ENCODE measurements around the gene PLXNA4. TPM values are rescaled to one million over a fixed set of nuclear protein-coding genes. Genes with fewer than 3 reads are reported as not detected.

PLXNA4 gene
- total RNA-seq, 1 experiment from 2014 or later: 0.11 TPM

DNA sequence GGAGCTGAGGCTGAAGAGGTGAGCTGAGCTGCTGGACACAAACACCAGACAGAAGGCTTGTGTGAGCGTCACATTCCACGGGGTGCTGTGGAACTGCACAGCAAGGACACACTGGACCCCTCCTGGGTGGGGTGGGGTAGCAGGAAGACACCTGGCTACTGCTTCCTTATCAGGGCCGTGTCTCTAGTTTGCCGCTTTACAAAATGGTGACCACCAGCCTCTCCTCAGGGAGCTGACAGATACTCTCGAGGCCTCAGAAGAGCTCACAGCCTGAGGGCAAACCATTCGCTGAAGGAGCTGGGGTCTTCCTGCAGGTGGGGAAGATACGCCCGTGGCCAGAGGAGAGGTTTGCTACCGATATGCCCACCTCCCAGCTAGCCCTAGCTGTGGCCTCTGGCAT is 461.9 kb downstream of the PLXNA4 start:
- Histone ChIP-seq H3K4me3 (ENCODE audit: low read depth, low read length, poor library complexity, severe bottlenecking) (no peak overlapping the region), H3K27ac (ENCODE audit: low read depth, low read length, poor library complexity, severe bottlenecking) (no peak overlapping the region), H3K36me3 (ENCODE audit: insufficient read depth, low read length, poor library complexity, severe bottlenecking) (no peaks in the 10 kb centered on the region), H3K9me3 (ENCODE audit: low read depth, low read length, poor library complexity, severe bottlenecking) (no peaks in the 10 kb centered on the region), H3K27me3 (replicated peaks; ENCODE audit: insufficient read depth, low read depth, low read length, poor library complexity) (no peaks in the 10 kb centered on the region), H3K4me1 (ENCODE audit: insufficient read depth, low read length, poor library complexity, severe bottlenecking) (no peaks in the 10 kb centered on the region)
- POLR2A ChIA-PET (ENCODE audit: low non-redundant PET): interaction anchor here (0.7 kb wide), 1 partner anchor 270 kb away, joined by 3 read pairs; no protein-coding TSS in a partner anchor
- TF ChIP-seq CTCF (conservative IDR thresholded peaks at IDR 0.05; ENCODE audit: low read depth, low read length) (no peak), EZH2 (IDR thresholded peaks at IDR 0.05; ENCODE audit: borderline replicate concordance, low read depth, low read length, poor library complexity, severe bottlenecking) (no peak)
- DNase-seq (ENCODE audit: low spot score): no peak
- intact Hi-C loops (cut with micrococcal nuclease; ENCODE audit: unreplicated experiment): no loop called here
- BruUV-seq (replicated peaks): no TSS peak
- CTCF ChIA-PET: no interaction called here

DNA sequence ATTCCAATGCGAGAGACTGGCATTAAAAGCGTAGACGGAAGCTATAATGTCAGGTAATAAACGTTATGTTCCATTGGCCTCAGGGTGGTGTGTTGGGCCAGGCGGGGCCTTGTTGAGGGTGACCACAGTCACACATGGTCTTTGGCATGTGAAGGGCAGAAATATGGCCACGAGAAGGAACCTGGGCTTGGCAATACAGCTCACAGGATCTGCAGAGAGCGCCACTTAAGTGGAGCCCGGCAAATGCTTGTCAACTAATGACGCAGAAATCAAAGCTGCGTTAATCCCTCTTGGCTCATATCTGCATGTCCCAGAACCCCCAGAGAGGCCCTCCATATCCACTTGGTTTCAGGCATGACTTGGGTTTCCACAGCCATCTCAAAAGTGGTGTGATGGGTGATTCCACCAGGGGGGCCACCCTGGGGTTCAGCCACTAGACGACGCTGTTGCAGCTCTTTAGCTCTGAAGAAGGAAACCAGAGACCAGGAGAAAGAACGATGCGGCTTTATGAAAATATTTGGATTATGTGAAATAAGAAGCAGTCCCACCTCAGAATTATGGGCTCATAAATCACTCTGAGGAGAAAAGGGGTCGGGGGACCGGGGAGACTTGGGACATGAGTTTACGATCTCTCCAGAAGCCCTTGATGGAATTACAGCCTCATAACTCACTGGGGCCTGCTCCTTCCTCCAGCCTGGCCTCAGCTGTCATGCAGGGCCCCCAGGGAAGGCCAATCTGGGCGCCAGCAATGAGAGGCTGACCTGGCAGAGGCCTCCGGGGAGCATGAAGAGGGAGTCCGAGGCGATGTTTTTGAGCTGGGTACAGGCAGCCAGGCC is 462.5 kb downstream of the PLXNA4 start:
- TF ChIP-seq EZH2 (IDR thresholded peaks at IDR 0.05; ENCODE audit: borderline replicate concordance, low read depth, low read length, poor library complexity, severe bottlenecking) (no peak), CTCF (conservative IDR thresholded peaks at IDR 0.05; ENCODE audit: low read depth, low read length) (no peak)
- H3K9me3 ChIP-seq (ENCODE audit: low read depth, low read length, poor library complexity, severe bottlenecking): no peaks in the 10 kb centered on the region
- no peaks in the 10 kb centered on the region for H3K27me3 ChIP-seq (replicated peaks; ENCODE audit: insufficient read depth, low read depth, low read length, poor library complexity)
- intact Hi-C loops (cut with micrococcal nuclease; ENCODE audit: unreplicated experiment): no loop called here
- no peak overlapping the region for H3K4me3 ChIP-seq (ENCODE audit: low read depth, low read length, poor library complexity, severe bottlenecking)
- CTCF ChIA-PET: no interaction called here
- BruUV-seq (replicated peaks): no TSS peak
- no peaks in the 10 kb centered on the region for H3K36me3 ChIP-seq (ENCODE audit: insufficient read depth, low read length, poor library complexity, severe bottlenecking)
- POLR2A ChIA-PET (ENCODE audit: low non-redundant PET): no interaction called here
- DNase-seq (ENCODE audit: low spot score): no peak
- H3K27ac ChIP-seq (ENCODE audit: low read depth, low read length, poor library complexity, severe bottlenecking): no peak overlapping the region
- H3K4me1 ChIP-seq (ENCODE audit: insufficient read depth, low read length, poor library complexity, severe bottlenecking): no peaks in the 10 kb centered on the region

DNA sequence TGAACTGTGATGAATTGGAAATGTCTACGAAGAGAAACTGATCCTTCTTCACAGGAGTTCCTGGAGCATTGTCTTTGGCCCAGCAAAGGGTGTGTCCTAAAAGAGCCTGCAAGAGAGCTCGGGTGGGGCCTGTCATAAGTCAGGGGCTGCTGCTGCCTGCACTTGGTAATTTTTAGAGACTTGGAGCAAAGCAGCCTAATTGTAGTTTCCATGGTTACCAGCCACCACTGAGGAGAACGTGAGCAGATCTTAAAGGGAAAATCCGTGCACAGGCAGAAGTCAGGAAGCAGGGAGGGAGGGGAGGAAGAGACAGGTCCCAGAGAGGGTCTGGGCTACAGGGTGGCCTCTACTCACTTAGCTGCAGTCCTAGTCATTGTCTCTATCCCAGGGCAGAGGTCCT is 463.6 kb downstream of the PLXNA4 start:
- Histone ChIP-seq H3K4me1 (ENCODE audit: insufficient read depth, low read length, poor library complexity, severe bottlenecking) (no peaks in the 10 kb centered on the region), H3K27ac (ENCODE audit: low read depth, low read length, poor library complexity, severe bottlenecking) (no peak overlapping the region), H3K27me3 (replicated peaks; ENCODE audit: insufficient read depth, low read depth, low read length, poor library complexity) (no peaks in the 10 kb centered on the region), H3K9me3 (ENCODE audit: low read depth, low read length, poor library complexity, severe bottlenecking) (no peaks in the 10 kb centered on the region), H3K36me3 (ENCODE audit: insufficient read depth, low read length, poor library complexity, severe bottlenecking) (no peaks in the 10 kb centered on the region), H3K4me3 (ENCODE audit: low read depth, low read length, poor library complexity, severe bottlenecking) (no peak overlapping the region)
- BruUV-seq (replicated peaks): no TSS peak
- intact Hi-C loops (cut with micrococcal nuclease; ENCODE audit: unreplicated experiment): no loop called here
- ChIA-PET POLR2A (ENCODE audit: low non-redundant PET) (no interaction called here), CTCF (no interaction called here)
- DNase-seq (ENCODE audit: low spot score): peak; percentile 18
- no peak for TF ChIP-seq EZH2 (IDR thresholded peaks at IDR 0.05; ENCODE audit: borderline replicate concordance, low read depth, low read length, poor library complexity, severe bottlenecking)
- TF ChIP-seq CTCF (conservative IDR thresholded peaks at IDR 0.05; ENCODE audit: low read depth, low read length): no peak

Data from A673 (cell line).